ENCODE results near the gene GLIS1. TPM values are rescaled to one million over a fixed set of nuclear protein-coding genes. Genes with fewer than 3 reads are reported as not detected.

Gene GLIS1
- total RNA-seq, 1 donor from 2014 or later = 2.5 TPM

GRCh38 chr1:53583021-53583867, 155.7 kb downstream of the GLIS1 start:
- no peak for TF ChIP-seq CTCF (conservative IDR thresholded peaks at IDR 0.05; ENCODE audit: low read depth, low read length)
- DNase-seq (ENCODE audit: low read depth) = no peak
- no peak overlapping the region for H3K4me3 ChIP-seq (ENCODE audit: low read depth, low read length)

GRCh38 chr1:53582211-53583020, 156.5 kb downstream of the GLIS1 start:
- no peak for DNase-seq (ENCODE audit: low read depth)

GRCh38 chr1:53581476-53581875, 157.5 kb downstream of the GLIS1 start:
- no peak for TF ChIP-seq CTCF (conservative IDR thresholded peaks at IDR 0.05; ENCODE audit: low read depth, low read length)
- no peak overlapping the region for H3K4me3 ChIP-seq (ENCODE audit: low read depth, low read length)
- no peak for DNase-seq (ENCODE audit: low read depth)

More at GRCh38 chr1:53582211-53583020, 156.5 kb downstream of the GLIS1 start:
- no peak for TF ChIP-seq CTCF (conservative IDR thresholded peaks at IDR 0.05; ENCODE audit: low read depth, low read length)
- H3K4me3 ChIP-seq (ENCODE audit: low read depth, low read length) = no peak overlapping the region

- no peak for DNase-seq (ENCODE audit: low read depth)
- H3K4me3 ChIP-seq (ENCODE audit: low read depth, low read length) = no peak overlapping the region
- TF ChIP-seq CTCF (conservative IDR thresholded peaks at IDR 0.05; ENCODE audit: low read depth, low read length) = no peak
Observed at GRCh38 chr1:53580739-53581475, 158.1 kb downstream of the GLIS1 start.

GRCh38 chr1:53580009-53580400, 159.0 kb downstream of the GLIS1 start:
- no peak for TF ChIP-seq CTCF (conservative IDR thresholded peaks at IDR 0.05; ENCODE audit: low read depth, low read length)
- no peak for DNase-seq (ENCODE audit: low read depth)
- H3K4me3 ChIP-seq (ENCODE audit: low read depth, low read length) = no peak overlapping the region

GRCh38 chr1:53579221-53580008, 159.5 kb downstream of the GLIS1 start:
- no peak overlapping the region for H3K4me3 ChIP-seq (ENCODE audit: low read depth, low read length)
- DNase-seq (ENCODE audit: low read depth) = no peak
- TF ChIP-seq CTCF (conservative IDR thresholded peaks at IDR 0.05; ENCODE audit: low read depth, low read length) = no peak
